Measurements from ENCODE around the gene ARHGEF28.

Gene ARHGEF28

GRCh38 chr5:73617510-73618279 lies 8.3 kb upstream of the ARHGEF28 start:
- in situ Hi-C loops (cut with HindIII; ENCODE audit: low sequenced_read_pairs): no loop called here

GRCh38 chr5:73619606-73620333 lies 6.2 kb upstream of the ARHGEF28 start:
- in situ Hi-C loops (cut with HindIII; ENCODE audit: low sequenced_read_pairs): no loop called here

GRCh38 chr5:73620334-73620687 lies 5.7 kb upstream of the ARHGEF28 start:
- in situ Hi-C loops (cut with HindIII; ENCODE audit: low sequenced_read_pairs): no loop called here

GRCh38 chr5:73623060-73623459 lies 2.9 kb upstream of the ARHGEF28 start:
- in situ Hi-C loops (cut with HindIII; ENCODE audit: low sequenced_read_pairs): no loop called here

- in situ Hi-C loops (cut with HindIII; ENCODE audit: low sequenced_read_pairs): no loop called here
These were observed 2.0 kb upstream of the ARHGEF28 start for GRCh38 chr5:73623901-73624404.

- in situ Hi-C loops (cut with HindIII; ENCODE audit: low sequenced_read_pairs): no loop called here
These were observed 1.1 kb upstream of the ARHGEF28 start for GRCh38 chr5:73624888-73625287.

GRCh38 chr5:73625372-73625943 lies 538 bp upstream of the ARHGEF28 start:
- in situ Hi-C loops (cut with HindIII; ENCODE audit: low sequenced_read_pairs): no loop called here

GRCh38 chr5:73626814-73627313 lies 868 bp downstream of the ARHGEF28 start:
- in situ Hi-C loops (cut with HindIII; ENCODE audit: low sequenced_read_pairs): no loop called here

- in situ Hi-C loops (cut with HindIII; ENCODE audit: low sequenced_read_pairs): no loop called here
These were observed 3.5 kb downstream of the ARHGEF28 start for GRCh38 chr5:73629456-73629855.

GRCh38 chr5:73630765-73631164 lies 4.8 kb downstream of the ARHGEF28 start:
- in situ Hi-C loops (cut with HindIII; ENCODE audit: low sequenced_read_pairs): no loop called here

- in situ Hi-C loops (cut with HindIII; ENCODE audit: low sequenced_read_pairs): no loop called here
These were observed 5.5 kb downstream of the ARHGEF28 start for GRCh38 chr5:73631500-73631899.

- in situ Hi-C loops (cut with HindIII; ENCODE audit: low sequenced_read_pairs): no loop called here
These were observed 7.1 kb downstream of the ARHGEF28 start for GRCh38 chr5:73633060-73633459.

GRCh38 chr5:73636408-73636807 lies 10.4 kb downstream of the ARHGEF28 start:
- in situ Hi-C loops (cut with HindIII; ENCODE audit: low sequenced_read_pairs): no loop called here

- in situ Hi-C loops (cut with HindIII; ENCODE audit: low sequenced_read_pairs): no loop called here
These were observed 11.6 kb downstream of the ARHGEF28 start for GRCh38 chr5:73637565-73637964.

- in situ Hi-C loops (cut with HindIII; ENCODE audit: low sequenced_read_pairs): no loop called here
These were observed 12.5 kb downstream of the ARHGEF28 start for GRCh38 chr5:73638344-73639095.

GRCh38 chr5:73640861-73641320 lies 14.9 kb downstream of the ARHGEF28 start:
- in situ Hi-C loops (cut with HindIII; ENCODE audit: low sequenced_read_pairs): no loop called here

- in situ Hi-C loops (cut with HindIII; ENCODE audit: low sequenced_read_pairs): no loop called here
These were observed 15.8 kb downstream of the ARHGEF28 start for GRCh38 chr5:73641811-73642210.

GRCh38 chr5:73642344-73642743 lies 16.3 kb downstream of the ARHGEF28 start:
- in situ Hi-C loops (cut with HindIII; ENCODE audit: low sequenced_read_pairs): no loop called here

- in situ Hi-C loops (cut with HindIII; ENCODE audit: low sequenced_read_pairs): no loop called here
These were observed 18.5 kb downstream of the ARHGEF28 start for GRCh38 chr5:73644385-73644963.

- in situ Hi-C loops (cut with HindIII; ENCODE audit: low sequenced_read_pairs): no loop called here
These were observed 21.7 kb downstream of the ARHGEF28 start for GRCh38 chr5:73647721-73648120.

All from DLD1 (cell line).